AG09319 (cell line): ENCODE measurements around the gene FTL.
A peak's percentile ranks its signal among the peaks of the same experiment; 100 is the strongest.

Source experiments
- DNase-seq: peaks from one replicate; pipeline ENCODE4 v3.0.0-alpha.2; 2010; ENCODE audit warnings: low read depth; ENCODE audit errors: extremely low read depth
- CTCF ChIP-seq: IDR thresholded peaks from 2 replicates; pipeline ENCODE4 v1.5.1; 2011; ENCODE audit warnings: low read depth, mild to moderate bottlenecking, inconsistent platforms, low read length, moderate library complexity

Gene FTL

GRCh38 chr19:48993175-48994034 is 28.3 kb downstream of the FTL start, which contains the start of the genes GYS1 and RUVBL2:
Gene GYS1, minus strand, starts transcription at chr19:48993309. Its CDS starts 197 bp downstream, at chr19:48993112.
Gene RUVBL2, plus strand, starts transcription at chr19:48993887. Its CDS starts 25 bp downstream, at chr19:48993912.
- peak; percentile 99 for DNase-seq
- peak; percentile 93 for TF ChIP-seq CTCF

- no peak for DNase-seq
- TF ChIP-seq CTCF = no peak
Measured at GRCh38 chr19:48994035-48994386, 28.9 kb downstream of the FTL start.

GRCh38 chr19:48997972-48998371 is 32.9 kb downstream of the FTL start:
- TF ChIP-seq CTCF = peak; percentile 35
- DNase-seq = no peak

GRCh38 chr19:48999481-49000325 is 34.6 kb downstream of the FTL start:
- peak; percentile 82 for TF ChIP-seq CTCF
- no peak for DNase-seq

GRCh38 chr19:49004133-49004532 is 39.0 kb downstream of the FTL start:
- no peak for DNase-seq
- TF ChIP-seq CTCF = no peak

- TF ChIP-seq CTCF = no peak
- no peak for DNase-seq
Measured at GRCh38 chr19:49004964-49005614, 40.0 kb downstream of the FTL start.
